ENCODE measurements around the gene TP53.

- TF ChIP-seq RAD21 (IDR thresholded peaks at IDR 0.05; ENCODE audit: insufficient read depth, low read depth, low read length) (no peak), ZBTB40 (IDR thresholded peaks at IDR 0.05; ENCODE audit: borderline replicate concordance) (no peak), POLR2AphosphoS5 (IDR thresholded peaks at IDR 0.05; ENCODE audit: low read length) (no peak), RFX5 (IDR thresholded peaks at IDR 0.05; ENCODE audit: low read depth, low read length) (no peak), CTCF (IDR thresholded peaks at IDR 0.05 in 2 of 3, conservative IDR thresholded peaks at IDR 0.05 in 1 of 3; ENCODE audit: control insufficient read depth in 2 of 3, extremely low read depth in 1 of 3, insufficient read depth in 1 of 3, low read depth in 3 of 3, low read length in 3 of 3) (no peak), YBX1 (IDR thresholded peaks at IDR 0.05) (no peak), CHD2 (IDR thresholded peaks at IDR 0.05; ENCODE audit: borderline replicate concordance, low read depth, low read length) (no peak)
These were observed 8.3 kb upstream of the TP53 start for GRCh38 chr17:7695586-7695985.

Data from GM12878 (cell line).